ENCODE measurements around the gene HOXA6. TPM values are rescaled to one million over a fixed set of nuclear protein-coding genes. Genes with fewer than 3 reads are reported as not detected.

HOXA6 gene
- polyA plus RNA-seq, 3 donors: not detected

DNA sequence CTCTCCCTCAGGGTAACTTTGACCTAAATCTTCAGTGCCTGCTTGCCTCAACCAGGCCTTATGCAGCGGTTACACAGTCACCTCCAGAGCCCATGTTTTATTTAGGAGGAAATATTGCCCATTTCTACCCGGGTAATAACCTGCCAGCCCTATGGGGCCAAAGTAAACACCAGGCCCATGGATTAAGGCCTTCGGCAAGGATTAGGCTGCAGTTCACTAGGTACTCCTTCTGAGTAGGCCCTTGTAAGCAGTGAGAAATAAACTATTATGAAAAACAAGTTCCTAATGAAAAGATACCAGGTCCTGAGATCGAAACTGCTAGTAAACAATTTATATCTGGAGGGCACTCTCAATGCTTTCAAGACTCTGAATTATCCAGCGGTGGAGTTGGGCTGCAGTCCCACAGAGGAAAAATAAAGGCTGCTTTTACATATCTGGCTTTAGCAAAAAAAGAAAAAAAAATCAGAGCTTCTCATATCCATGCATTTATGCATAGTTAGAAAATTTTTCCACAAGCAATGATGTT lies 30.3 kb upstream of the HOXA6 start:
- TF ChIP-seq, protein P1, sequence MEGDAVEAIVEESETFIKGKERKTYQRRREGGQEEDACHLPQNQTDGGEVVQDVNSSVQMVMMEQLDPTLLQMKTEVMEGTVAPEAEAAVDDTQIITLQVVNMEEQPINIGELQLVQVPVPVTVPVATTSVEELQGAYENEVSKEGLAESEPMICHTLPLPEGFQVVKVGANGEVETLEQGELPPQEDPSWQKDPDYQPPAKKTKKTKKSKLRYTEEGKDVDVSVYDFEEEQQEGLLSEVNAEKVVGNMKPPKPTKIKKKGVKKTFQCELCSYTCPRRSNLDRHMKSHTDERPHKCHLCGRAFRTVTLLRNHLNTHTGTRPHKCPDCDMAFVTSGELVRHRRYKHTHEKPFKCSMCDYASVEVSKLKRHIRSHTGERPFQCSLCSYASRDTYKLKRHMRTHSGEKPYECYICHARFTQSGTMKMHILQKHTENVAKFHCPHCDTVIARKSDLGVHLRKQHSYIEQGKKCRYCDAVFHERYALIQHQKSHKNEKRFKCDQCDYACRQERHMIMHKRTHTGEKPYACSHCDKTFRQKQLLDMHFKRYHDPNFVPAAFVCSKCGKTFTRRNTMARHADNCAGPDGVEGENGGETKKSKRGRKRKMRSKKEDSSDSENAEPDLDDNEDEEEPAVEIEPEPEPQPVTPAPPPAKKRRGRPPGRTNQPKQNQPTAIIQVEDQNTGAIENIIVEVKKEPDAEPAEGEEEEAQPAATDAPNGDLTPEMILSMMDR (IDR thresholded peaks at IDR 0.05): no peak
- Histone ChIP-seq H2AFZ (ENCODE audit: insufficient read depth, low read depth, low read length, poor library complexity, severe bottlenecking) (no peak overlapping the region), H3K36me3 (replicated peaks in 1 of 2; ENCODE audit: control insufficient read depth in 1 of 2, insufficient read depth in 2 of 2, low read length in 2 of 2) (no peaks in the 10 kb centered on the region), H3K4me1 (ENCODE audit: control insufficient read depth in 1 of 2, insufficient read depth in 2 of 2, low read length in 2 of 2) (peaks cover 19 to 28% of the 10 kb centered on the region in 2 donors), H3K9ac (ENCODE audit: insufficient read depth, low read length, poor library complexity, severe bottlenecking) (no peak overlapping the region), H3K27me3 (ENCODE audit: control insufficient read depth in 2 of 2, insufficient read depth in 2 of 2, low read length in 2 of 2) (peaks cover 46 to 98% of the 10 kb centered on the region in 2 donors), H3K79me2 (ENCODE audit: insufficient read depth, low read length) (no peaks in the 10 kb centered on the region), H3K27ac (ENCODE audit: low read depth in 1 of 2, low read length in 2 of 2) (no peak overlapping the region), H4K20me1 (ENCODE audit: insufficient read depth, low read length) (no peaks in the 10 kb centered on the region), H3K4me2 (replicated peaks; ENCODE audit: extremely low read depth, low read length, poor library complexity, severe bottlenecking) (no peak overlapping the region), H3K9me3 (replicated peaks in 1 of 2; ENCODE audit: control insufficient read depth in 1 of 2, insufficient read depth in 1 of 2, low read length in 2 of 2) (peaks cover 11 to 22% of the 10 kb centered on the region in 2 donors), H3K4me3 (replicated peaks in 1 of 3; ENCODE audit: low read depth in 2 of 3, low read length in 3 of 3) (no peak overlapping the region)
- Mint-ChIP-seq H3K4me1 (peaks cover 23% of the 10 kb centered on the region), H3K36me3 (peaks cover 0 to 14% of the 10 kb centered on the region in 2 donors), H3K4me3 (peak overlapping the region in 1 of 2 donors; percentile 89), H3K27ac (no peak overlapping the region), H3K27me3 (ENCODE audit: low read depth in 3 of 3) (peaks cover 85 to 95% (median 90%) of the 10 kb centered on the region in 3 donors), H3K9me3 (peaks cover 0 to 23% (median 8%) of the 10 kb centered on the region in 7 donors)
- WGBS (ENCODE audit: insufficient coverage): 100% methylated on average over 4 of the region's 5 CpGs
- no peak for DNase-seq
- intact Hi-C loops (cut with micrococcal nuclease): no loop called here

DNA sequence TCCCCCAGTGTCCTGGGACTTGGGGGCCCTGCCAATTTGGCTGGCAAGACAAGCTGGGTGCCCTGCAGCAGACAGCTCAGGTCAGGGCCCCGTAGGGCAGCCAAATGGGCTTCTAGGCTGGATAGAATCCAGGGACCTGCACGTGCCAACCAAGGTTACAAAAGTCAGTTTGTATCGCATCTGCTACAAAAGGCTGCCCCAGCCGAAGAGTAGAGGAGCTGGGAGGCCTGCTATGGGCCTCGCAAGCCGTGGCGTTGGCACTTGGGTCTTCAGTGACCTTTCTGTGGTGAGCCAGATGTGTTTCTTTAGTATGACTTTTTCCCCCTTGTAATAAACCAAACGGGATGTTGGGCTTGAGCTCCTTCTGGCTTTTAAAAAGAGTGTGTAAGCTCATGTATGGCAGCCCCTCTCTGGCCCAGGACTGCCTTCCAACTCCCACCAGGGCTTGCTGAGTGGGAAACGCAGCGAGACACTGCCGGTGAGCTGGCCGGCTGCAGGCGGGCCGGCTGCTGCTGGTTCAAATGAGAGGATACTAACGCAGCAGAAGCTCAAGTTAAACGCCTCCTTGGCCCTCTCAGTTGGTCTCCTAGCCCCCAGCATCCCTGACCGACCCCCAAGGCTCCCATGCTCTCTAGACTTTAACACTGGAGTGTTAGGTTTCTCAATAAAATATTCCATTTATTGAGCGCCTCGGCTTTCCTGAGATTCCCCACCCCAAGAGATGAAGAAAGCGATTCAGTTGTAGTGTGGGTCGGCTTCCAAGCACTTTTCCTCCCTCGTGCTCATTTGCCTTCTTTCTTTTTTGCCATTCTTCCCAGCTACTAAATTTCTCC lies 29.6 kb upstream of the HOXA6 start:
- peaks cover 46 to 98% of the 10 kb centered on the region in 2 donors for H3K27me3 ChIP-seq (ENCODE audit: control insufficient read depth in 2 of 2, insufficient read depth in 2 of 2, low read length in 2 of 2)

More for the DNA sequence above, 29.6 kb upstream of the HOXA6 start:
- H3K27ac ChIP-seq (ENCODE audit: low read depth in 1 of 2, low read length in 2 of 2): no peak overlapping the region
- peaks cover 3 to 16% of the 10 kb centered on the region in 2 donors for H3K36me3 Mint-ChIP-seq
- no peaks in the 10 kb centered on the region for H4K20me1 ChIP-seq (ENCODE audit: insufficient read depth, low read length)
- TF ChIP-seq, protein P1 (IDR thresholded peaks at IDR 0.05): no peak
- H3K27ac Mint-ChIP-seq: no peak overlapping the region
- H3K9me3 ChIP-seq (replicated peaks in 1 of 2; ENCODE audit: control insufficient read depth in 1 of 2, insufficient read depth in 1 of 2, low read length in 2 of 2): peaks cover 14 to 20% of the 10 kb centered on the region in 2 donors
- no peaks in the 10 kb centered on the region for H3K36me3 ChIP-seq (replicated peaks in 1 of 2; ENCODE audit: control insufficient read depth in 1 of 2, insufficient read depth in 2 of 2, low read length in 2 of 2)
- peaks cover 26 to 35% of the 10 kb centered on the region in 2 donors for H3K4me1 ChIP-seq (ENCODE audit: control insufficient read depth in 1 of 2, insufficient read depth in 2 of 2, low read length in 2 of 2)
- H2AFZ ChIP-seq (ENCODE audit: insufficient read depth, low read depth, low read length, poor library complexity, severe bottlenecking): no peak overlapping the region
- H3K27me3 Mint-ChIP-seq (ENCODE audit: low read depth in 3 of 3): peaks cover 83 to 95% (median 89%) of the 10 kb centered on the region in 3 donors
- no peak overlapping the region for H3K9ac ChIP-seq (ENCODE audit: insufficient read depth, low read length, poor library complexity, severe bottlenecking)
- H3K9me3 Mint-ChIP-seq: peaks cover 0 to 22% (median 5%) of the 10 kb centered on the region in 7 donors
- H3K4me3 ChIP-seq (replicated peaks in 1 of 3; ENCODE audit: low read depth in 2 of 3, low read length in 3 of 3): no peak overlapping the region
- intact Hi-C loops (cut with micrococcal nuclease): no loop called here
- no peak for DNase-seq
- peaks cover 26% of the 10 kb centered on the region for H3K4me1 Mint-ChIP-seq
- WGBS (ENCODE audit: insufficient coverage): 90% methylated on average over 16 of the region's 22 CpGs
- H3K79me2 ChIP-seq (ENCODE audit: insufficient read depth, low read length): no peaks in the 10 kb centered on the region
- H3K4me3 Mint-ChIP-seq: peak overlapping the region in 1 of 2 donors; percentile 35
- H3K4me2 ChIP-seq (replicated peaks; ENCODE audit: extremely low read depth, low read length, poor library complexity, severe bottlenecking): no peak overlapping the region

All from CD14-positive monocyte (primary cell).